HUDEP-2 (cell line): Measurements from ENCODE around the gene KCNN3.

Source experiments
- DNase-seq, 76 experiments: peaks; one replicate each; lab custom pipeline; 2025; ENCODE audit not compliant: unreplicated experiment in 76 of 76; lab: John Stamatoyannopoulos, UW

The KCNN3 gene

GRCh38 chr1:154821083-154821482 is 49.0 kb downstream of the KCNN3 start:
- DNase-seq, result no peak

- no peak for DNase-seq
Measured at GRCh38 chr1:154820646-154821045, 49.4 kb downstream of the KCNN3 start.

- peak in 2 of 76 experiments; percentile 5 to 7 for DNase-seq
Measured at GRCh38 chr1:154819628-154820590, 50.2 kb downstream of the KCNN3 start.

GRCh38 chr1:154818911-154819310 is 51.2 kb downstream of the KCNN3 start:
- DNase-seq, result no peak

- no peak for DNase-seq
Measured at GRCh38 chr1:154816937-154817336, 53.1 kb downstream of the KCNN3 start.

- no peak for DNase-seq
Measured at GRCh38 chr1:154816369-154816768, 53.7 kb downstream of the KCNN3 start.

GRCh38 chr1:154813846-154814505 is 56.1 kb downstream of the KCNN3 start:
- DNase-seq, result no peak

- no peak for DNase-seq
Measured at GRCh38 chr1:154813300-154813816, 56.7 kb downstream of the KCNN3 start.

GRCh38 chr1:154812877-154813276 is 57.2 kb downstream of the KCNN3 start:
- DNase-seq, result no peak

- no peak for DNase-seq
Measured at GRCh38 chr1:154810571-154810970, 59.5 kb downstream of the KCNN3 start.

GRCh38 chr1:154809436-154810413 is 60.4 kb downstream of the KCNN3 start:
- DNase-seq, result no peak

GRCh38 chr1:154808909-154809262 is 61.2 kb downstream of the KCNN3 start:
- peak in 9 of 76 experiments; percentile 26 to 76 (median 61) for DNase-seq

GRCh38 chr1:154808261-154808908 is 61.7 kb downstream of the KCNN3 start:
- DNase-seq, result no peak

- no peak for DNase-seq
Measured at GRCh38 chr1:154807048-154807591, 63.0 kb downstream of the KCNN3 start.

- DNase-seq, result no peak
Measured at GRCh38 chr1:154806333-154806732, 63.7 kb downstream of the KCNN3 start.

- no peak for DNase-seq
Measured at GRCh38 chr1:154802982-154803920, 66.8 kb downstream of the KCNN3 start.

- no peak for DNase-seq
Measured at GRCh38 chr1:154802336-154802969, 67.6 kb downstream of the KCNN3 start.
